Measurements from ENCODE around the gene SULT2B1.
A peak's percentile ranks its signal among the peaks of the same experiment; 100 is the strongest.
"Not testable (repeated sequence)": the region's sequence is repeated elsewhere in the genome, so short reads cannot be mapped to it uniquely, and the experiment has no call there.

SULT2B1 gene

DNA sequence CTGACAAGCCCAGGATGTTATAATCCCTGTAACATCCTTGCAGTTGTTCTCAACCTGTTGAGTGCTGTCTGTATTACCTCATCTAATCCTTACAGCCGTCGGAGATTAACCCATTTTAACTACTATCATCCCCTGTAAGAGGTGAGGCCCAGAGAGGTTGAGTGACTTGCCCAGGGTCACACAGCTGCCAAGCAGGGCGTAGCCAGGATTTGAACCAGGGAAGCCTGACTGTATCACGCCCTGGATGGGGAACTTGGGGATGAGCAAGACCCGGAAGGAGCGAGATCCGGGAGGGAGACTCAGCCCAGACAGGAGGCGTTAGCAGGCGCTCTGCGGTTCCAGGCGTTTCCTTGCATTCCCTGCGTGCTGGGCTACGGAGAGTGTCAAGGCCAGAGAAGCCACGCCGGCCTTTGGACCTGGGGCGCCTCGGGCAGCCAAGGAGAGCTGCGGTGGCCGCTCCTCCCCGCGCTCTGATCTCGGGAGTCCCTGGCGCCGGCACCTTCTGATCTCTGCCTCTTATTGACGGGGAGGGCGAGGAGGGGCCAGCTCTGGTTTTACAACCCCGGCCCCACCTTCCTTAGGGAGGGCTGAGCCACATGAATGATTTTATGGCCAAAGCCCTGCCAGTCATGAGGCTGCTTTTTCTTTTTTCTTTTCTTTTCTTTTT is 6.2 kb downstream of the SULT2B1 start:
- DNase-seq (ENCODE audit: low spot score): no peak

GRCh38 chr19:48560095-48560530 is 8.1 kb downstream of the SULT2B1 start:
- DNase-seq (ENCODE audit: low spot score): no peak

- DNase-seq (ENCODE audit: low spot score): no peak
Observed at GRCh38 chr19:48561412-48561811, 9.4 kb downstream of the SULT2B1 start.

- DNase-seq (ENCODE audit: low spot score): no peak
Observed at GRCh38 chr19:48565090-48565489, 13.1 kb downstream of the SULT2B1 start.

- DNase-seq (ENCODE audit: low spot score): no peak
Observed at GRCh38 chr19:48568345-48568886, 16.4 kb downstream of the SULT2B1 start.

DNA sequence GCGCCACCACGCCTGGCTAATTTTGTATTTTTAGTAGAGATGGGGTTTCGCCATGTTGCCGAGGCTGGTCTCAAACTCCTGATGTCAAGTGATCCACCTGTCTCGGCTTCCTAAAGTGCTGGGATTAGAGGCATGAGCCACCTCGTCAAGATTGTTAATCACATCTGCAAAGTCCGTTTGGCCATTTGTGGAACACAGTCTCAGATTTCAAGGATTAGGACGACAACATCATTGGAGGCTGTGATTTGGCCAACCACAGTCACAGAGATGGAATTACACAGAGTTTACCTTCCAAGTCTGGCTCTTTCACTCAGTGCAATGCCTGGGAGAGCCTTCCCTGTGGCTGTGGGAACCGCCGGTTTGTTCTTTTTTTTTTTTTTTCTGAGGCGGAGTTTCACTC is 17.8 kb downstream of the SULT2B1 start:
- DNase-seq (ENCODE audit: low spot score): no peak

DNA sequence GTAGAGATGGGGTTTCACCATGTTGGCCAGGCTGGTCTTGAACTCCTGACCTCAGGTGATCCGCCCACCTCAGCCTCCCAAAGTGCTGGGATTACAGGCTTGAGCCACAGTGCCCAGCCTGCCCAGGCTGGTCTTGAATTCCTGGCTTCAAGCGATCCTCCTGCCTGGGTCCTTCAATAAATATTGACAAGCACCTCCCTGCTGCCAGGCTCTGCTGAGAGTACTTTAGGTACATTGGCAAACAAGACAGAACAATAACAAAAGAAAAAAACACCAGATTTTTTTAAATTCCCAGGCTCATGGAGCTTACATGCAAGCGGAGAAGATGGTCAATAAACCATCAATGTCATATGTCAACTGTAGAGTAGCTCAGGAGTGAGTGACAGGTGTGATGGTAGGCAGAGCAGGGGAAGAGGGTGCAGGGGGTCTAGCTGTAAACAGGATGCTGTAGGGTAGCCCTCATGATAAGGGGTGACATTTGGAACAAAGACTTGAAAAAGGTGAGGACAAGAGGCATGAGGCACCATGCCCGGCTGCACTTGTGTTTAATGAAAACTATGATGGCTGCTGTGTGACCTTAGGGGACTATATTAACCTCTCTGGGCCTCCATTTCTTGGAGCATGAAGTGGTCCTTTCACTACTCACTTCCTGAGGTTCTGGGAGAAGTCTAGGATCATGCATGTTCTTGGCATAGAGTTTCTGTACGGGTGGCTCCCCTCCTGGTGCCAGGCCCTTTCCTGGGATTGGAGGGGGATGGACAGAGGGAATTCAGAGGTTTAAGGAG is 19.6 kb downstream of the SULT2B1 start:
- no peak for DNase-seq (ENCODE audit: low spot score)

DNA sequence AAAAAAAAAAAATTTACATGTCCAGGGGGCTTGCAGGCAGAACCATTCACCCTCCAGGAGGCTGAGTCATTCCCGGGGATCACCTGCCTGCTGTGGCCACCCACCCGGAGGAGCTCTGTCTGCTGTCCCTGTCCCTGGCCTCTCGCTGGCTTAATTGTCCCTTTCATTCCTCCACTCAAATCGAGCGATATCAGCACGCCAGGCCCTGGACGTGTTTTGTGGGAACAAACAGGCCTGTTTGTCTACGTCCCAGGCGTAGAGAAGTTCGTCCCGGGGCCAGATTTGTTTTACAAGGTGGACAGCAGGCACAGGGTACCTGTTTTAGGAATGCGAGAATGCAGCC is 21.2 kb downstream of the SULT2B1 start:
- DNase-seq (ENCODE audit: low spot score): no peak

DNA sequence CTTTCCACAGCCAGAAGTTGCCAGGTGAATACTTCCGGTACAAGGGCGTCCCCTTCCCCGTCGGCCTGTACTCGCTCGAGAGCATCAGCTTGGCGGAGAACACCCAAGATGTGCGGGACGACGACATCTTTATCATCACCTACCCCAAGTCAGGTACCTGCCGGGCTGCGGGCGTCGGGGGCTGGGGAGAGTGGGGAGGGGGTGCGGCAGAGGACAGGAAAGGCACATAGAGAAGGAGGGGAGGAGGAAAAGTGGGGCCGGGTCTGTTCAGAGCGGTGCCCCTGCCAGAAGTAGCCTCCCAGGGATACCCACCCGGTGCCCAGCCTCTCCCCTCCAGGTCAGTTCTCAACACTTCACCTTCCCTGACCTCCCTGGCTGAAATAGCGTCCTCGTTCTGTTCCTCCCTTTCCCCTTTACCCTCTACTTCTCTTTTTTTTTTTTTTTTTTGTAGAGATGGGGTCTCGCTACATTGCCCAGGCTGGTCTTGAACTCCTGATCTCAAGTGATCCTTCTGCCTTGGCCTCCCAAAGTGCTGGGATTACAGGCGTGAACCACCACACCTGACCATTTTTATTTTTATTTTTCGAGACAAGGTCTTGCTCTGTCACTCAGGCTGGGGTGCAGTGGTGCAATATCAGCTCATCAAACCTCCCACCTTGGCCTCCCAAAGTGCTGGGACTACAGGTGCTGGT is 24.1 kb downstream of the SULT2B1 start:
- no peak for DNase-seq (ENCODE audit: low spot score)

- not testable (repeated sequence) for DNase-seq (ENCODE audit: low spot score)
Observed at GRCh38 chr19:48577908-48578307, 25.9 kb downstream of the SULT2B1 start.

DNA sequence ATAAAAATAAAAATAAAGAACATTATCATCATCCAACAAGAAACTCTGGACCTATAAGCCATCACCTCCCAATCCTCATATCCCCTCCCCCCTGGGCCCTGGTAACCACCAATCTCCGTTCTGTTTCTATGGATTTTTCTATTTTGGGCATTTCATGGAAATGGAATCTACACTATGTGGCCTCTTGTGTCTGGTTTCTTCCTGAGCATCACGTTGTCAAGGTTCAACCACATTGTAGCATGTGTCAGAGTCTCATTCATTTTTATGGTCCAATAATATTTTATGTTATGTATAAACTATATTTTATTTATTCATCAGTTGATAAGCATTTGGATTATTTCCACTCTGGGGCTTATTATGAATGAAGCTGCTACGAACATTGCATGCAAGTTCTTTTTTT is 26.9 kb downstream of the SULT2B1 start:
- DNase-seq (ENCODE audit: low spot score): no peak

DNA sequence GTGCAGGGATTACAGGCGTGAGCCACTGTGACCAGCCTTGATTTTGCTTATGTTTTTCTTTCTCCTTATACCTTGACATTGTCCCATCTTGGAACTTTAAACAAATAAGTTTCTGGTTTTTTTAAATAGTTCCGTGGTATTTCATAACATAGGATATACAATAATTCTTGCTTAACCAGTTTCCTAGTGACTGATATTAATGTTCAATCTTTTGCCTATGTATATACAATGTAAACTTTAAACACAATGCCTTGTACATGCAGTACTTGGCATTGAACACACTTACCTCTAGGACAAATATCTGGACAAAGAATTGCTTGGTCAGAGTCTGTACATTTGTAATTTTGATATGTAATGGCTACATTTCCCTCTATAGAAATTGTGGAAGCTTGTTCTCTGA is 30.2 kb downstream of the SULT2B1 start:
- DNase-seq (ENCODE audit: low spot score): no peak

GRCh38 chr19:48587387-48587786 is 35.4 kb downstream of the SULT2B1 start:
- DNase-seq (ENCODE audit: low spot score): no peak

DNA sequence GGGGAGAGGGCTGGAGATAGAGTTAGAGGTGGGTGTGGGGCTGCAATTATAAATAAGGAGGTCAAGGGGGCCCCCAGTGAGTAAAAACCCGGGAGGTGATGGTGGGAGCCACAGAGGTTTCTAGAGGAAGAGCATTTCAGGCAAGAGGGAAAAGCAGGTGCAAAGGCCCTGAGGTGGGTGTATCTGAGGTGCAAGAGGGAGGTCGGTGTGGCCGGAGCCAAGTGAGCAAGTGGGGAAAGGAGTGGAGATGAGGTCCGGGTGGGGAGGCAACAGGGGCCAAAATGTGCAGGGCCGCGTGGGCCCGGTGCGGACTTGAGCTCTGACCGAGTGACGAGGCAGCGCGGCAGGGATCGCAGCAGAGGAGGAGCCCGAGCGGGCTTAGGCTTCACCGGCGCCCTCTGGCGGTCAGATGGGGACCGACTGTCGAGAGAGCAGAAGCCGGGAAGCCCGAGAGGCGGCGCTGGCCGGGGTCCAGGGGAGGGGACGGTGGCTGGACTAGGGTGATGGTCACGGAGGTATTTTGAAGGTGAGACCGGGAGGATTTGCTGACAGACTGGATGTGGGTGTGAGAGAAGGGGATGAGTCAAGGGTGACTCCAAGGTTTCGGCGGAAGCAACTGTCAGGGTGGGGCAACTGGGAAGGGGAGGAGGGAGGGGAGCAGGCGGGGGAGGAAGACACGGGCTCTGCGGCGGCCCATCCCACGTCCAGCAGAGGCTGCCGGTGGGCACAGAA is 36.9 kb downstream of the SULT2B1 start:
- peak; percentile 87 for DNase-seq (ENCODE audit: low spot score)

DNA sequence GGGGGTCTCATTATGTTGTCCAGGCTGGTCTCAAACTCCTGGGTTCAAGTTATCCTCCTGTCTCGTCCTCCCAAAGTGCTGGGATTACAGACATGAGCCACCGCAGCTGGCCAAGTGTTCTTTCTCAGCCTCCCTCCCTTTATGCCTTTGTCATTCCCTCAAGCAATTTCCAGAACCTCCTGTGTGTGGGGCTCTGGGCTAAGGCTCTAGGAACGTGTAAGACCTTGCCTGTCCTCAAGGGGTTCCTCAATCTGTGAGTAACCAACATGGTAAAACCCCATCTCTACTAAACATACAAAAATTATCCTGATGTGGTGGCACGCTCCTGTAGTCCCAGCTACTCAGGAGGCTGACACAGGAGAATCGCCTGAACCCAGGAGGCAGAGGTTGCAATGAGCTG is 39.0 kb downstream of the SULT2B1 start:
- DNase-seq (ENCODE audit: low spot score): no peak

DNA sequence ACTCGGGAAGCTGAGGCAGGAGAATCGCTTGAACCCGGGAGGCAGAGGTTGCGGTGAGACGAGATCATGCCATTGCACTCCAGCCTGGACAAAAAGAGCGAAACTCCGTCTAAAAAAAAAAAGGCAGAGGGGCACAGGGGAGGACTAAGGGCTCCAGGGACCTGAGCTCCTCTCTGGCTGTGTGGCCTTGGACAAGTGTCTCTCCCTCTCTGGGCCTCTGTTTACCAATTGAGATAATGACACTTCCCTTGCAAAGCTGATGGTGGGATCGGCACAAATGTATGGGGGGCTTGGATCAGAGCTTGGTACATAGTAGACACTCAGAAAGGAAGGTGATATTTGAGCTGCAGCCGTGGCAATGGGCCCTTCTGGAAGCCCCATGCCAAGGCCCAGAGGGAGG is 43.2 kb downstream of the SULT2B1 start:
- DNase-seq (ENCODE audit: low spot score): no peak

DNA sequence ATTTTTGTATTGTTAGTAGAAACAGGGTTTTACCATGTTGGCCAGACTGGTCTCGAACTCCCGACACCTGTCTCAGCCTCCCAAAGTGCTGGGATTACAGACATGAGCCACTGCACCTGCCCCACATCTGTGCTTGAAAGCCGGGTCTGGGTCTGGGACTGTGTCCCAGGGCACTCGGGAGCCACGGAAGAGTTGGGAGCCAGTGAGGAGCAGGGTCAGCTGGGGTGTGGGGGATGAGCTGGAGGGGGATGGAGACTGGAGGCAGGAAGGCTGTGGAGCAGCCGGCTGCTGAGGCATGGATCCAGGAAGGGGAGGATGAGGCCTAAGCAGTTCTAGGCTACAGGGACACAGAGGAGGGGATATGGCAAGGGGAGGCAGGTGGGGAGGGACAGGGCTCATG is 43.9 kb downstream of the SULT2B1 start:
- DNase-seq (ENCODE audit: low spot score): no peak

- DNase-seq (ENCODE audit: low spot score): no peak
Observed at GRCh38 chr19:48596237-48596636, 44.3 kb downstream of the SULT2B1 start.

- DNase-seq (ENCODE audit: low spot score): peak; percentile 67
Observed at GRCh38 chr19:48596679-48597465, 44.9 kb downstream of the SULT2B1 start.

GRCh38 chr19:48598996-48599700 is 47.2 kb downstream of the SULT2B1 start:
- DNase-seq (ENCODE audit: low spot score): no peak

Data from CD4-positive, alpha-beta T cell treated with Interleukin-2 at 100 ng/mL for 4 hours (primary cell).